Ramos (cell line): ENCODE data around the gene HOXA6.

Experiments used
- in situ Hi-C: fragments of 300-500 bp; cut with MboI; formaldehyde crosslinking; loops from one replicate; pipeline ENCODE4 v1.14.3; 2022; ENCODE audit warnings: low sequenced_read_pairs; ENCODE audit not compliant: unreplicated experiment

HOXA6 gene

GRCh38 chr7:27174874-27175625 is 27.5 kb upstream of the HOXA6 start:
- in situ Hi-C loops: loop anchor here (25.0 kb wide), 2 partner anchors 1113 to 1288 kb away; no protein-coding TSS in a partner anchor

GRCh38 chr7:27173956-27174873 is 26.6 kb upstream of the HOXA6 start, which contains the start of gene HOXA10:
TSS of gene HOXA10 (minus strand) at chr7:27174320. CDS start at chr7:27174306, 14 bp downstream.
- in situ Hi-C loops: loop anchor here (25.0 kb wide), 2 partner anchors 1112 to 1287 kb away; no protein-coding TSS in a partner anchor

- in situ Hi-C loops: loop anchor here (25.0 kb wide), 2 partner anchors 1111 to 1286 kb away; no protein-coding TSS in a partner anchor
Measured at GRCh38 chr7:27173511-27173955, 26.0 kb upstream of the HOXA6 start.

- in situ Hi-C loops: loop anchor here (25.0 kb wide), 2 partner anchors 1111 to 1286 kb away; no protein-coding TSS in a partner anchor
Measured at GRCh38 chr7:27172823-27173510, 25.4 kb upstream of the HOXA6 start.

GRCh38 chr7:27172315-27172774 is 24.8 kb upstream of the HOXA6 start:
- in situ Hi-C loops: loop anchor here (25.0 kb wide), 2 partner anchors 1110 to 1285 kb away; no protein-coding TSS in a partner anchor

- in situ Hi-C loops: loop anchor here (25.0 kb wide), 2 partner anchors 1109 to 1284 kb away; no protein-coding TSS in a partner anchor
Measured at GRCh38 chr7:27171637-27172314, 24.2 kb upstream of the HOXA6 start.

- in situ Hi-C loops: loop anchor here (25.0 kb wide), 2 partner anchors 1109 to 1284 kb away; no protein-coding TSS in a partner anchor
Measured at GRCh38 chr7:27171325-27171636, 23.7 kb upstream of the HOXA6 start.

GRCh38 chr7:27170426-27171324 is 23.1 kb upstream of the HOXA6 start:
- in situ Hi-C loops: loop anchor here (25.0 kb wide), 2 partner anchors 1108 to 1283 kb away; no protein-coding TSS in a partner anchor

- in situ Hi-C loops: loop anchor here (25.0 kb wide), 2 partner anchors 1108 to 1283 kb away; no protein-coding TSS in a partner anchor
Measured at GRCh38 chr7:27169658-27170425, 22.3 kb upstream of the HOXA6 start.

GRCh38 chr7:27168265-27168947 is 20.8 kb upstream of the HOXA6 start:
- in situ Hi-C loops: loop anchor here (25.0 kb wide), 2 partner anchors 1106 to 1281 kb away; no protein-coding TSS in a partner anchor

- in situ Hi-C loops: loop anchor here (25.0 kb wide), 2 partner anchors 1106 to 1281 kb away; no protein-coding TSS in a partner anchor
Measured at GRCh38 chr7:27167916-27168264, 20.3 kb upstream of the HOXA6 start.

GRCh38 chr7:27166531-27167505 is 19.2 kb upstream of the HOXA6 start:
- in situ Hi-C loops: loop anchor here (25.0 kb wide), 2 partner anchors 1105 to 1280 kb away; no protein-coding TSS in a partner anchor

GRCh38 chr7:27165996-27166530 is 18.5 kb upstream of the HOXA6 start:
- in situ Hi-C loops: loop anchor here (25.0 kb wide), 2 partner anchors 1104 to 1279 kb away; no protein-coding TSS in a partner anchor

GRCh38 chr7:27165089-27165995 is 17.8 kb upstream of the HOXA6 start, which contains the start of gene HOXA9:
TSS of gene HOXA9 (minus strand) at chr7:27165537. CDS start at chr7:27165457, 80 bp downstream.
- in situ Hi-C loops: loop anchor here (25.0 kb wide), 2 partner anchors 1103 to 1278 kb away; no protein-coding TSS in a partner anchor
